ENCODE data around the gene MYH14.

- TF ChIP-seq REST (IDR thresholded peaks at IDR 0.05; ENCODE audit: low read depth, low read length) (no peak), CHD2 (IDR thresholded peaks at IDR 0.05; ENCODE audit: low read length, partially characterized antibody) (no peak), PBX3 (IDR thresholded peaks at IDR 0.05) (no peak), CTCF (IDR thresholded peaks at IDR 0.05) (no peak), EP300 (IDR thresholded peaks at IDR 0.05; ENCODE audit: borderline replicate concordance in 1 of 2, low read depth in 1 of 2, low read length in 1 of 2) (no peak)
These were observed 156.0 kb downstream of the MYH14 start for GRCh38 chr19:50359328-50359818.

All from SK-N-SH (cell line).